GM12891 (cell line): ENCODE data around the gene TEAD3.

Source experiments
- POLR2A ChIP-seq: IDR thresholded peaks from 2 replicates; pipeline ENCODE4 v1.6.1; 2011; ENCODE audit warnings: low read depth, low read length, control low read depth
- TAF1 ChIP-seq: IDR thresholded peaks from 2 replicates; pipeline ENCODE4 v1.6.1; 2011; ENCODE audit warnings: low read depth, low read length, control low read depth

GRCh38 chr6:35474131-35474941 is 22.5 kb downstream of the TEAD3 start:
- TF ChIP-seq POLR2A, result peak; percentile 49; the same call in 1 of the 2 replicates
- TF ChIP-seq TAF1, result no peak
